IMR-90 (cell line): Measurements from ENCODE around the gene AHNAK2. TPM values are rescaled to one million over a fixed set of nuclear protein-coding genes. Genes with fewer than 3 reads are reported as not detected.
A peak's percentile ranks its signal among the peaks of the same experiment; 100 is the strongest.

Experiments
- ATAC-seq: fragments of 200-7000 bp; cut with Tn5 transposase; 2 replicates; pipeline ENCODE4 v1.9.1; 2020; ENCODE audit warnings: low read depth, mild to moderate bottlenecking, moderate library complexity
- BruUV-seq: library from RNA; stranded (reverse); fragments of 400-500 nt; replicated peaks from 2 replicates; lab custom pipeline; 2021; lab: Mats Ljungman, UMichigan
- CTCF ChIA-PET: fragments of 300-600 bp; formaldehyde crosslinking; extraction: SDS; loops from one replicate; lab custom pipeline; 2021; ENCODE audit warnings: antibody characterized with exemption; lab: Yijun Ruan, JAX
- POLR2A ChIA-PET: fragments of 300-600 bp; sonication (Branson Sonifier 250); formaldehyde crosslinking; loops from one replicate; lab custom pipeline; 2022; ENCODE audit warnings: antibody characterized with exemption; ENCODE audit not compliant: unreplicated experiment; lab: Charles Lee
- DNase-seq: peaks from one replicate; pipeline ENCODE4 v3.0.0; 2013
- H2AFZ ChIP-seq: replicated peaks from 2 replicates; pipeline ENCODE3; 2013; ENCODE audit warnings: low read length, mild to moderate bottlenecking; ENCODE audit not compliant: poor library complexity
- H2AK5ac ChIP-seq: 2 replicates; pipeline ENCODE4 v1.6.1; 2013; ENCODE audit warnings: low read depth, low read length, inconsistent platforms
- H2AK9ac ChIP-seq: replicated peaks from 2 replicates; pipeline ENCODE3; 2013; ENCODE audit warnings: mild to moderate bottlenecking, low read depth, low read length, moderate library complexity; ENCODE audit not compliant: poor library complexity
- H2BK120ac ChIP-seq: 2 replicates; pipeline ENCODE4 v1.6.1; 2013; ENCODE audit warnings: low read depth, low read length, inconsistent platforms
- H2BK15ac ChIP-seq: 3 replicates; pipeline ENCODE4 v1.6.1; 2013; ENCODE audit warnings: low read depth, low read length, inconsistent platforms
- H2BK20ac ChIP-seq: 2 replicates; pipeline ENCODE4 v1.6.1; 2013; ENCODE audit warnings: low read depth, mild to moderate bottlenecking, inconsistent platforms, low read length, moderate library complexity
- H2BK5ac ChIP-seq: 2 replicates; pipeline ENCODE4 v1.6.1; 2013; ENCODE audit warnings: mild to moderate bottlenecking, low read depth, low read length, inconsistent platforms; ENCODE audit not compliant: poor library complexity, severe bottlenecking
- H3K14ac ChIP-seq: replicated peaks from 2 replicates; pipeline ENCODE4 v1.6.1; 2013; ENCODE audit warnings: low read depth, low read length, inconsistent platforms
- H3K18ac ChIP-seq: 2 replicates; pipeline ENCODE4 v1.6.1; 2013; ENCODE audit warnings: low read depth, low read length, control low read depth
- H3K23ac ChIP-seq: 2 replicates; pipeline ENCODE4 v1.6.1; 2013; ENCODE audit warnings: low read depth, low read length, inconsistent platforms
- H3K27ac ChIP-seq: 2 replicates; pipeline ENCODE4 v1.5.1; 2013; ENCODE audit warnings: mild to moderate bottlenecking, control low read depth, low read length; ENCODE audit not compliant: insufficient read depth
- H3K27me3 ChIP-seq: 2 replicates; pipeline ENCODE4 v1.6.1; 2013; ENCODE audit warnings: low read length; ENCODE audit not compliant: control insufficient read depth, insufficient read depth
- H3K36me3 ChIP-seq: 2 replicates; pipeline ENCODE4 v1.6.1; 2013; ENCODE audit warnings: low read length, mixed read lengths; ENCODE audit not compliant: control insufficient read depth, insufficient read depth
- H3K4ac ChIP-seq: 2 replicates; pipeline ENCODE4 v1.6.1; 2013; ENCODE audit warnings: low read depth, low read length, inconsistent platforms
- H3K4me1 ChIP-seq: 2 replicates; pipeline ENCODE4 v1.6.1; 2013; ENCODE audit warnings: low read length, mixed read lengths; ENCODE audit not compliant: control insufficient read depth, insufficient read depth
- H3K4me2 ChIP-seq: 2 replicates; pipeline ENCODE4 v1.6.1; 2013; ENCODE audit warnings: low read depth, mild to moderate bottlenecking, control low read depth, low read length, moderate library complexity
- H3K4me3 ChIP-seq: 2 replicates; pipeline ENCODE4 v1.5.1; 2013; ENCODE audit warnings: low read depth, mild to moderate bottlenecking, control low read depth, low read length, moderate library complexity; ENCODE audit not compliant: insufficient read depth
- H3K56ac ChIP-seq: 2 replicates; pipeline ENCODE4 v1.6.1; 2013; ENCODE audit warnings: low read length, inconsistent platforms; ENCODE audit not compliant: insufficient read depth; ENCODE audit errors: extremely low read depth
- H3K79me1 ChIP-seq, 2 experiments: 2 replicates each; pipeline ENCODE4 v1.6.1; 2013; ENCODE audit warnings: low read length in 2 of 2, inconsistent platforms in 1 of 2, low read depth in 1 of 2
- H3K9ac ChIP-seq: 2 replicates; pipeline ENCODE4 v1.6.1; 2013; ENCODE audit warnings: low read depth, low read length, control low read depth
- H3K9me1 ChIP-seq: 2 replicates; pipeline ENCODE4 v1.6.1; 2013; ENCODE audit warnings: low read length, inconsistent platforms; ENCODE audit not compliant: insufficient read depth
- H3K9me3 ChIP-seq: 2 replicates; pipeline ENCODE4 v1.6.1; 2013; ENCODE audit warnings: low read length; ENCODE audit not compliant: control insufficient read depth, insufficient read depth
- H4K20me1 ChIP-seq: 2 replicates; pipeline ENCODE4 v1.6.1; 2013; ENCODE audit warnings: low read length, inconsistent platforms; ENCODE audit not compliant: insufficient read depth
- H4K5ac ChIP-seq: 2 replicates; pipeline ENCODE4 v1.6.1; 2013; ENCODE audit warnings: mild to moderate bottlenecking, low read depth, low read length, control low read depth
- H4K8ac ChIP-seq, 2 experiments: 2 replicates each; pipeline ENCODE4 v1.6.1; 2013; ENCODE audit warnings: low read depth in 2 of 2, low read length in 2 of 2, control low read depth in 1 of 2, inconsistent platforms in 1 of 2
- H4K91ac ChIP-seq: 2 replicates; pipeline ENCODE4 v1.6.1; 2013; ENCODE audit warnings: low read depth, low read length, inconsistent platforms; ENCODE audit not compliant: insufficient read depth
- BHLHE40 ChIP-seq: fragments of 150-350 bp; IDR thresholded peaks from 2 replicates; pipeline ENCODE4 v1.6.1; 2016; ENCODE audit warnings: mild to moderate bottlenecking, low read depth, low read length
- CEBPB ChIP-seq: IDR thresholded peaks from 2 replicates; pipeline ENCODE4 v1.6.1; 2012; ENCODE audit warnings: low read depth, low read length, improper control_type of control experiment
- CHD1 ChIP-seq: IDR thresholded peaks from 2 replicates; pipeline ENCODE4 v1.6.1; 2012; ENCODE audit warnings: low read depth, low read length, improper control_type of control experiment
- FOS ChIP-seq: fragments of 150-350 bp; IDR thresholded peaks from 2 replicates; pipeline ENCODE4 v1.6.1; 2016; ENCODE audit warnings: low read depth, low read length
- MAFK ChIP-seq: IDR thresholded peaks from 2 replicates; pipeline ENCODE4 v1.6.1; 2012; ENCODE audit warnings: low read depth, low read length, improper control_type of control experiment
- MAZ ChIP-seq: IDR thresholded peaks from 2 replicates; pipeline ENCODE4 v1.6.1; 2012; ENCODE audit warnings: low read depth, mild to moderate bottlenecking, low read length, improper control_type of control experiment, moderate library complexity, borderline replicate concordance
- MXI1 ChIP-seq: IDR thresholded peaks from 2 replicates; pipeline ENCODE4 v1.6.1; 2012; ENCODE audit warnings: low read depth, mild to moderate bottlenecking, low read length, moderate library complexity, borderline replicate concordance
- POLR2A ChIP-seq: IDR thresholded peaks from 2 replicates; pipeline ENCODE4 v1.6.1; 2012; ENCODE audit warnings: mild to moderate bottlenecking, low read depth, low read length
- RAD21 ChIP-seq: IDR thresholded peaks from 2 replicates; pipeline ENCODE4 v1.6.1; 2012; ENCODE audit warnings: low read length, improper control_type of control experiment
- RCOR1 ChIP-seq: IDR thresholded peaks from 2 replicates; pipeline ENCODE4 v1.6.1; 2012; ENCODE audit warnings: mild to moderate bottlenecking, low read length, improper control_type of control experiment; ENCODE audit not compliant: insufficient replicate concordance
- RFX5 ChIP-seq: IDR thresholded peaks from 2 replicates; pipeline ENCODE4 v1.8.0; 2012; ENCODE audit warnings: low read depth, mild to moderate bottlenecking, low read length, moderate library complexity
- SMC3 ChIP-seq: fragments of 150-350 bp; IDR thresholded peaks from 2 replicates; pipeline ENCODE4 v1.6.1; 2016; ENCODE audit warnings: low read depth, mild to moderate bottlenecking, antibody characterized with exemption, low read length, moderate library complexity
- WGBS, 2 experiments: methylation state at CpG; one replicate each; pipeline versions ENCODE4 v1.1.5 to v1.1.7; 2013; ENCODE audit warnings: missing lambda C conversion rate in 2 of 2; ENCODE audit not compliant: insufficient read length in 1 of 2; ENCODE audit errors: extremely low coverage in 2 of 2; 5-methylcytosine and 5-hydroxymethylcytosine counted together
- dilution Hi-C: fragments of 300-500 bp; cut with HindIII; formaldehyde crosslinking; loops from one replicate; pipeline ENCODE4 v1.14.3; 2018; ENCODE audit warnings: low sequenced_read_pairs; ENCODE audit not compliant: unreplicated experiment
- in situ Hi-C: fragments of 300-500 bp; cut with MboI; formaldehyde crosslinking; loops from 3 replicates; pipeline ENCODE4 v1.14.3; 2019; ENCODE audit warnings: low sequenced_read_pairs, inconsistent platforms, mixed read lengths
- intact Hi-C: fragments of 100-400 bp; cut with micrococcal nuclease; formaldehyde crosslinking; loops from 2 replicates; pipeline ENCODE4 v1.10.0; 2022
- polyA plus RNA-seq, 3 experiments: library from polyadenylated mRNA; depleted of rRNA; stranded (reverse); fragments of >200 nt; gene quantifications; 2 replicates each; pipeline ENCODE4 v1.2.3, GENCODE V29; 2012; ENCODE audit warnings: low replicate concordance in 1 of 3
- total RNA-seq: library from RNA; depleted of rRNA; stranded (reverse); fragments of >200 nt; gene quantifications from 2 replicates; pipeline ENCODE4 v1.2.3, GENCODE V29; 2012
- TF ChIP-seq, protein P1 (sequence below): fragments of 150-350 bp; IDR thresholded peaks from 2 replicates; pipeline ENCODE4 v1.6.1; 2016; ENCODE audit warnings: low read depth, mild to moderate bottlenecking, low read length, moderate library complexity, borderline replicate concordance
- TF ChIP-seq, protein P2 (sequence below): conservative IDR thresholded peaks from 2 replicates; pipeline ENCODE4 v1.5.1; 2012; ENCODE audit warnings: mild to moderate bottlenecking, low read depth, low read length, improper control_type of control experiment
- TF ChIP-seq, protein P3 (sequence below): fragments of 150-350 bp; IDR thresholded peaks from 2 replicates; pipeline ENCODE4 v1.6.1; 2017; ENCODE audit warnings: mild to moderate bottlenecking, antibody characterized with exemption, low read length, low read depth

The AHNAK2 gene
- total and polyA plus RNA-seq, 2 of the 4 experiments (the other 2 are of a cell fraction), result 2.6 to 7.9 TPM

DNA sequence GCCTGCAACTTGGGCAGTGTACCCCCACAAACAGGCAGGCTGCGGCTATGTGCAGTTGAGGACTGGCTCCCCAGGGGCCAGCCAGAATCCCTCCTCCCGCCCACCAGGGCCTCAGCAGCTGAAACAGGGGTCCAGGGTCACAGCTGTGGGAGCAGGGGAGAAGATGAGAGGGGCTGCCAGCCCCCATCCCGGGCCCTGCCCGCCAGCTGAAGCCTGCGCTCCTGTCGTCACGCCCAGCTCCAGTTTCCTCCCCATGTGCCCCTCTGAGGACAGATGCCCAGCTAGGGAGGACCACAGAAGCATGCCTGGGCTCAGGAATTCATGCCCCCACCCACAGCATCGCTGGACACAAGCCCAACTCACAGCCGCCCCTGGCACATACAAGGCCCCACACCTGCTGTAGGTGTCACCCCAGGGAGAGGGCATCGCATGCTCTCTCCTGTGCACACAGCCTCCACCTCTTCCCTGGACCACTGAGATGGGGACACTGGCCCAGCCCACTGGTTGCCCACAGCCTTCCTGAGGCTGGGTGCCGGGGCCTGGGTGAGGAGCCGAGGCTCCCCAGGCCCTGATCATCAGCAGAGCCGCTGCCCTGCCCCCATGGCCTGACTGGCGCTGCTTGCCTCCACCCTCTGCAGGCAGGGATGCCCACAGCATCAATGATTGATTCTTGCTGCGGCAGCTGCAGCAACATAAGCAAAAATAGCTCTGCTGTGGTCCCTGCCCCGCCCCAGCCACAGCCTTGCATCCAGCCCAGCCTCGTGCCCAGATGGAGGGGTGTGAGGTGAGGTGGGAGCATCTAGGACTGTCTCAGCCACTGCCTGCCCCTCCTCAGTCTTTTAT is 3.7 kb upstream of the AHNAK2 start:
- WGBS, 2 experiments, result 66% methylated on average over 7 of the region's 17 CpGs; no CpG with 5 or more reads in 1 of the 2 experiments
- no peak for TF ChIP-seq MAFK
- TF ChIP-seq, protein P1, sequence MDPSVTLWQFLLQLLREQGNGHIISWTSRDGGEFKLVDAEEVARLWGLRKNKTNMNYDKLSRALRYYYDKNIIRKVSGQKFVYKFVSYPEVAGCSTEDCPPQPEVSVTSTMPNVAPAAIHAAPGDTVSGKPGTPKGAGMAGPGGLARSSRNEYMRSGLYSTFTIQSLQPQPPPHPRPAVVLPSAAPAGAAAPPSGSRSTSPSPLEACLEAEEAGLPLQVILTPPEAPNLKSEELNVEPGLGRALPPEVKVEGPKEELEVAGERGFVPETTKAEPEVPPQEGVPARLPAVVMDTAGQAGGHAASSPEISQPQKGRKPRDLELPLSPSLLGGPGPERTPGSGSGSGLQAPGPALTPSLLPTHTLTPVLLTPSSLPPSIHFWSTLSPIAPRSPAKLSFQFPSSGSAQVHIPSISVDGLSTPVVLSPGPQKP, result no peak
- TF ChIP-seq FOS, result no peak
- TF ChIP-seq RCOR1, result no peak
- TF ChIP-seq, protein P2, sequence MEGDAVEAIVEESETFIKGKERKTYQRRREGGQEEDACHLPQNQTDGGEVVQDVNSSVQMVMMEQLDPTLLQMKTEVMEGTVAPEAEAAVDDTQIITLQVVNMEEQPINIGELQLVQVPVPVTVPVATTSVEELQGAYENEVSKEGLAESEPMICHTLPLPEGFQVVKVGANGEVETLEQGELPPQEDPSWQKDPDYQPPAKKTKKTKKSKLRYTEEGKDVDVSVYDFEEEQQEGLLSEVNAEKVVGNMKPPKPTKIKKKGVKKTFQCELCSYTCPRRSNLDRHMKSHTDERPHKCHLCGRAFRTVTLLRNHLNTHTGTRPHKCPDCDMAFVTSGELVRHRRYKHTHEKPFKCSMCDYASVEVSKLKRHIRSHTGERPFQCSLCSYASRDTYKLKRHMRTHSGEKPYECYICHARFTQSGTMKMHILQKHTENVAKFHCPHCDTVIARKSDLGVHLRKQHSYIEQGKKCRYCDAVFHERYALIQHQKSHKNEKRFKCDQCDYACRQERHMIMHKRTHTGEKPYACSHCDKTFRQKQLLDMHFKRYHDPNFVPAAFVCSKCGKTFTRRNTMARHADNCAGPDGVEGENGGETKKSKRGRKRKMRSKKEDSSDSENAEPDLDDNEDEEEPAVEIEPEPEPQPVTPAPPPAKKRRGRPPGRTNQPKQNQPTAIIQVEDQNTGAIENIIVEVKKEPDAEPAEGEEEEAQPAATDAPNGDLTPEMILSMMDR, result no peak
- no peak for TF ChIP-seq POLR2A
- TF ChIP-seq CEBPB, result no peak
- no peak for TF ChIP-seq RFX5
- no peak for TF ChIP-seq SMC3
- no peak for TF ChIP-seq CHD1
- TF ChIP-seq, protein P3, sequence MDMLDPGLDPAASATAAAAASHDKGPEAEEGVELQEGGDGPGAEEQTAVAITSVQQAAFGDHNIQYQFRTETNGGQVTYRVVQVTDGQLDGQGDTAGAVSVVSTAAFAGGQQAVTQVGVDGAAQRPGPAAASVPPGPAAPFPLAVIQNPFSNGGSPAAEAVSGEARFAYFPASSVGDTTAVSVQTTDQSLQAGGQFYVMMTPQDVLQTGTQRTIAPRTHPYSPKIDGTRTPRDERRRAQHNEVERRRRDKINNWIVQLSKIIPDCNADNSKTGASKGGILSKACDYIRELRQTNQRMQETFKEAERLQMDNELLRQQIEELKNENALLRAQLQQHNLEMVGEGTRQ, result no peak
- no peak for TF ChIP-seq MAZ
- no peak for TF ChIP-seq RAD21
- no peak for TF ChIP-seq BHLHE40
- no peak for TF ChIP-seq MXI1

More for the DNA sequence above, 3.7 kb upstream of the AHNAK2 start:
- Histone ChIP-seq H3K36me3 (no peaks in the 10 kb centered on the region), H2AK9ac (peak overlapping the region; percentile 65), H3K4me2 (no peak overlapping the region), H2BK120ac (no peak overlapping the region), H3K4me1 (peaks cover 12% of the 10 kb centered on the region; the same call in 1 of the 2 replicates), H3K9ac (no peak overlapping the region), H3K23ac (no peak overlapping the region), H3K18ac (no peak overlapping the region), H3K14ac (no peak overlapping the region), H2AFZ (peak overlapping the region; percentile 56), H3K9me1 (0 out of 2 replicates have a peak, but pooled peaks cover 5% of the 10 kb centered on the region), H3K27me3 (no peaks in the 10 kb centered on the region), H3K79me1 (peaks cover 0 to 7% of the 10 kb centered on the region in 2 experiments; a peak in 1 of 4 replicates), H2BK15ac (no peak overlapping the region), H2BK5ac (no peak overlapping the region), H3K4me3 (no peak overlapping the region), H4K8ac (no peak overlapping the region), H4K5ac (no peak overlapping the region), H3K56ac (no peak overlapping the region), H2AK5ac (no peak overlapping the region), H4K91ac (no peak overlapping the region), H3K9me3 (no peaks in the 10 kb centered on the region), H4K20me1 (peaks cover 4% of the 10 kb centered on the region; the same call in 1 of the 2 replicates), H3K27ac (no peak overlapping the region), H2BK20ac (no peak overlapping the region), H3K4ac (no peak overlapping the region)
- intact Hi-C loops (no loop called here), in situ Hi-C loops (no loop called here), dilution Hi-C loops (no loop called here)
- CTCF ChIA-PET, result no interaction called here
- no peak for ATAC-seq
- POLR2A ChIA-PET, result no interaction called here
- DNase-seq, result no peak
- no TSS peak for BruUV-seq
